Ishikawa (cell line): ENCODE measurements around the gene GDF15.

Experiments used
- CEBPB ChIP-seq: IDR thresholded peaks from 2 replicates; pipeline ENCODE4 v1.6.1; 2012
- CREB1 ChIP-seq: IDR thresholded peaks from 2 replicates; pipeline ENCODE4 v1.6.1; 2012; ENCODE audit warnings: low read depth
- EGR1 ChIP-seq: IDR thresholded peaks from 2 replicates; pipeline ENCODE4 v1.6.1; 2012
- EP300 ChIP-seq: IDR thresholded peaks from 2 replicates; pipeline ENCODE4 v1.6.1; 2012; ENCODE audit warnings: borderline replicate concordance
- FOXM1 ChIP-seq: IDR thresholded peaks from 2 replicates; pipeline ENCODE4 v1.6.1; 2012; ENCODE audit warnings: low read depth, borderline replicate concordance
- NFIC ChIP-seq: IDR thresholded peaks from 2 replicates; pipeline ENCODE4 v1.6.1; 2012
- RAD21 ChIP-seq: IDR thresholded peaks from 2 replicates; pipeline ENCODE4 v1.6.1; 2012; ENCODE audit warnings: low read depth
- TAF1 ChIP-seq: IDR thresholded peaks from 2 replicates; pipeline ENCODE4 v1.6.1; 2012; ENCODE audit warnings: low read depth, mild to moderate bottlenecking
- TCF12 ChIP-seq: IDR thresholded peaks from 2 replicates; pipeline ENCODE4 v1.6.1; 2012; ENCODE audit warnings: low read depth
- TEAD4 ChIP-seq: IDR thresholded peaks from 2 replicates; pipeline ENCODE4 v1.6.1; 2012
- YY1 ChIP-seq: IDR thresholded peaks from 2 replicates; pipeline ENCODE4 v1.6.1; 2012; ENCODE audit warnings: low read depth
- ZBTB7A ChIP-seq: IDR thresholded peaks from 2 replicates; pipeline ENCODE4 v1.6.1; 2012; ENCODE audit warnings: low read depth
- TF ChIP-seq, protein P1 (sequence below): IDR thresholded peaks from 2 replicates; pipeline ENCODE4 v1.6.1; 2012
- TF ChIP-seq, protein P2 (sequence below): IDR thresholded peaks from 2 replicates; pipeline ENCODE4 v1.6.1; 2012; ENCODE audit warnings: low read depth, mild to moderate bottlenecking
- TF ChIP-seq, protein P3 (sequence below): IDR thresholded peaks from 2 replicates; pipeline ENCODE4 v1.6.1; 2012

GDF15 gene

DNA sequence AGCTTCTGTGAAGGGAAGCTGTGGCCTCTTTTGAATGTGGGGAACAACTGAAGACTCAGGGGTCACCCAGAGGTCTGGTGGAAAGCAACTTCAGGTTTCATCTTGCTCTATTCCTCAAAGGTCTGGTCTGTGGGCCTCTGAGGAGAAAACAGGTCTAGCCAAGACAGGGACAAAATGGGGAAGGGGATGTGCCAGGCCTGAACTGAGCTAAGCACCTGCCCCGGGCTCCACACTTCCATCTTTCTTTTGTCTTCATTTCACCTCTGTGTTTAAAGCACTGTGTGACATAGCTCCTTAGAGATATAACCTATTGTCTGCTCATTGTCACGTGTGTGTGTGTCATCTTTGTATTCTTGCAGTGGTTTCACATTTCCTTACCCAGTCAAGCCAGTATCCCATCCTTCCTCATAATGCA, 19.9 kb upstream of the GDF15 start:
- no peak for TF ChIP-seq YY1
- no peak for TF ChIP-seq CEBPB
- no peak for TF ChIP-seq TCF12
- TF ChIP-seq TAF1: no peak
- no peak for TF ChIP-seq ZBTB7A
- no peak for TF ChIP-seq CREB1
- TF ChIP-seq, protein P1, sequence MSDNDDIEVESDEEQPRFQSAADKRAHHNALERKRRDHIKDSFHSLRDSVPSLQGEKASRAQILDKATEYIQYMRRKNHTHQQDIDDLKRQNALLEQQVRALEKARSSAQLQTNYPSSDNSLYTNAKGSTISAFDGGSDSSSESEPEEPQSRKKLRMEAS: no peak
- TF ChIP-seq EGR1: no peak
- TF ChIP-seq, protein P2, sequence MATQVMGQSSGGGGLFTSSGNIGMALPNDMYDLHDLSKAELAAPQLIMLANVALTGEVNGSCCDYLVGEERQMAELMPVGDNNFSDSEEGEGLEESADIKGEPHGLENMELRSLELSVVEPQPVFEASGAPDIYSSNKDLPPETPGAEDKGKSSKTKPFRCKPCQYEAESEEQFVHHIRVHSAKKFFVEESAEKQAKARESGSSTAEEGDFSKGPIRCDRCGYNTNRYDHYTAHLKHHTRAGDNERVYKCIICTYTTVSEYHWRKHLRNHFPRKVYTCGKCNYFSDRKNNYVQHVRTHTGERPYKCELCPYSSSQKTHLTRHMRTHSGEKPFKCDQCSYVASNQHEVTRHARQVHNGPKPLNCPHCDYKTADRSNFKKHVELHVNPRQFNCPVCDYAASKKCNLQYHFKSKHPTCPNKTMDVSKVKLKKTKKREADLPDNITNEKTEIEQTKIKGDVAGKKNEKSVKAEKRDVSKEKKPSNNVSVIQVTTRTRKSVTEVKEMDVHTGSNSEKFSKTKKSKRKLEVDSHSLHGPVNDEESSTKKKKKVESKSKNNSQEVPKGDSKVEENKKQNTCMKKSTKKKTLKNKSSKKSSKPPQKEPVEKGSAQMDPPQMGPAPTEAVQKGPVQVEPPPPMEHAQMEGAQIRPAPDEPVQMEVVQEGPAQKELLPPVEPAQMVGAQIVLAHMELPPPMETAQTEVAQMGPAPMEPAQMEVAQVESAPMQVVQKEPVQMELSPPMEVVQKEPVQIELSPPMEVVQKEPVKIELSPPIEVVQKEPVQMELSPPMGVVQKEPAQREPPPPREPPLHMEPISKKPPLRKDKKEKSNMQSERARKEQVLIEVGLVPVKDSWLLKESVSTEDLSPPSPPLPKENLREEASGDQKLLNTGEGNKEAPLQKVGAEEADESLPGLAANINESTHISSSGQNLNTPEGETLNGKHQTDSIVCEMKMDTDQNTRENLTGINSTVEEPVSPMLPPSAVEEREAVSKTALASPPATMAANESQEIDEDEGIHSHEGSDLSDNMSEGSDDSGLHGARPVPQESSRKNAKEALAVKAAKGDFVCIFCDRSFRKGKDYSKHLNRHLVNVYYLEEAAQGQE: no peak
- no peak for TF ChIP-seq EP300
- no peak for TF ChIP-seq TEAD4
- no peak for TF ChIP-seq FOXM1
- TF ChIP-seq NFIC: no peak
- TF ChIP-seq, protein P3, sequence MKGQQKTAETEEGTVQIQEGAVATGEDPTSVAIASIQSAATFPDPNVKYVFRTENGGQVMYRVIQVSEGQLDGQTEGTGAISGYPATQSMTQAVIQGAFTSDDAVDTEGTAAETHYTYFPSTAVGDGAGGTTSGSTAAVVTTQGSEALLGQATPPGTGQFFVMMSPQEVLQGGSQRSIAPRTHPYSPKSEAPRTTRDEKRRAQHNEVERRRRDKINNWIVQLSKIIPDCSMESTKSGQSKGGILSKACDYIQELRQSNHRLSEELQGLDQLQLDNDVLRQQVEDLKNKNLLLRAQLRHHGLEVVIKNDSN: no peak
- TF ChIP-seq RAD21: no peak

DNA sequence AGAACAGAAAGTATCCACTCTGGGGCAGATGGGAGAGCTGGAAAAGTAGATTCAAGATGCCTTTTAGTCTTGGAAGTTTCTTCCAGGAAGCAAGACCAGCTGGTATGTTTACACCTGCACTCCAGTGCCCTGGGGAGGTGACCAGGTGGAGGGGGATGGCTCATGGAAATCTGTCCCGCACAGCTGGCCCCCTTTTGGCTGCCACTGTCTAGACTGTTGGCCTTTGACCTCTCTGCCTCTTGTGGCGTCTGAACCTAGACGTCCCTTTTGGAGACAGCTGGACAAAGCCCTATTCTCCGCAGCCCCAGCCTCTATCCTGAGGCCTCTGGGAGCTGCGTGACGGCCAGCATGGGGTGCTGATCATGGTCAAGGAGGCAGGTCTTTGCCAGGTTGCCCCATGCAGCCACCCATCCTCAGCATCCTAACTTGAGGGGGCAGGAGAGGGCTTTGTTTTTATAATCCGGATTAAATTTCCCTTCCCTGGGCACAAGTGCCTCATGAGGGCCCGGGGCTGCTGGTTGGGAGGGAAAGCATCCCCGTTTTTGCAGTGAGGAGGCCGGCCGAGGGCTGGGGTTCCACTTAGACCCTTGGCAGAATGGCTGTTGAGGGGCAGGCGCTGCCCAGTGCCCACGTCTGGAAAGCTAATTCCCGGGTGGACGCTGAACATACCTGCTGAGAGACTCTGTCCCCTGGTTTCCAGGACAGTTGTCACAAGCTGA, 17.3 kb upstream of the GDF15 start:
- TF ChIP-seq TCF12 (no peak), TEAD4 (no peak), FOXM1 (no peak), CREB1 (no peak), EGR1 (no peak), CEBPB (no peak), EP300 (no peak), ZBTB7A (no peak), NFIC (no peak), YY1 (no peak)
- TF ChIP-seq, protein P1: no peak

DNA sequence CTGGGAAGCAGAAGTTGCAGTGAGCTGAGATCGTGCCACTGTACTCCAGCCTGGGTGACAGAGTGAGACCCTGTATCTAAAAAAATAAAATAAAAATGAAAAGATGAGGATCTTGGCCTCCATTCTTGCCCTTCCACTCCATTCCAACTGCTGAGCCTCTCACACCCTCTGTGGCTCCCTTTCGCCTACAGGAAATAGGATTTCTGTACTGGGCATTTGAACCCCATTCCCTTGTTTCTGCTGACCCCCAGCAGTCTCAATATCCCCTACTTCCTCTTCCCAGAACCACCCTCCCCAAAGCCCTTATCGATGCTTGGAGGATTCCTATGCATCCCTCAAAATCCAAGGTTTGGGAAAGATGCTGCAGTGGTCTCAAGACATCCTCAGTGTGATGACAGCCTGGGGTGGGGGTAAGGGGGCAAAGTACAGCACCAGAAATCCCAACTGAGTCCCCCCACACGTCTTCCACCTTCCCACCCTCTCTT, 12.5 kb upstream of the GDF15 start:
- no peak for TF ChIP-seq ZBTB7A
- no peak for TF ChIP-seq TAF1
- TF ChIP-seq, protein P1: no peak
- no peak for TF ChIP-seq CREB1
- TF ChIP-seq TCF12: no peak
- TF ChIP-seq RAD21: no peak
- no peak for TF ChIP-seq YY1
- TF ChIP-seq, protein P3: no peak
- no peak for TF ChIP-seq EGR1
- TF ChIP-seq EP300: no peak
- TF ChIP-seq TEAD4: no peak
- no peak for TF ChIP-seq CEBPB
- TF ChIP-seq, protein P2: no peak
- no peak for TF ChIP-seq NFIC
- no peak for TF ChIP-seq FOXM1

DNA sequence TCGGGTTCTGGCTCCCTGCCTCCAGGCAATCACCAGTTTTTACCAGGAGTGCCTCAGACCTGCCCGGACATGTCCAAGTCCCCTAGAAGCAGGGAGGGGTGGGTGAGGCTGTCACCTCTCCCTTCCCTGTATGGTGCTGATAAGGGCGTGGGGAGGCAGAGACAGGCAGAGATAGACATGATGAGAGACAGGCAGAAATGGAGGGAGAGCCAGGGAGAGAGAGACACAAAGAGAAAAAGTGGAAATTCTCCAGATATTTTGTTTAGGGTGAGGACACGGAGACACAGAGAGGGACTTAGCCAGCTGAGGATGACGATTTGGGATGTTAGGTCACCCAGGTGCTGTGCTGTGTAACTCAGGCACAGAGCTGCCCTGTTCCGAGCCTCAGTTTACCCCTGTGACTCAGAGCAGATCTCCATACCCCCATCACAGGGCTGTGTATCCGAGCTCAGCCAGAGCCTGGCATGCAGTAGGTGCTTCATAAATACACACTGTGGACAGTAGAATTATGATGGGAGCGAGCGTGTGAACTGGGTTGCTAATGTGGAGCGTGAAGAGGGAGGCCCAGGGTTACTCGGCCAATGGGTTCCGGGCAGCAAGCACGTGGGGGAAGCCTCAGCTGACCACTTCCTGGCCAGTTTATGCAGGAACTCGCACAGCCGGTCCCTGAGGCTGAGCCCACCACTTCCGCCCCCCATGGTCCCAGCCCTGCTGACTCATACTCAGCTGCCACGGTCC, 11.9 kb upstream of the GDF15 start:
- TF ChIP-seq CREB1 (no peak), TAF1 (peak; percentile 23; the same call in 1 of the 2 replicates), EGR1 (peak; percentile 81), EP300 (peak; percentile 96), FOXM1 (peak; percentile 84), ZBTB7A (peak; percentile 72; the same call in 1 of the 2 replicates), RAD21 (peak; percentile 15; the same call in 1 of the 2 replicates), CEBPB (no peak), YY1 (peak; percentile 53; the same call in 1 of the 2 replicates), TEAD4 (peak; percentile 84), NFIC (peak; percentile 79), TCF12 (peak; percentile 96)
- TF ChIP-seq, protein P2: no peak
- TF ChIP-seq, protein P3: peak; percentile 98
- TF ChIP-seq, protein P1: peak; percentile 99
